ENCODE data around the gene SDF4.

The SDF4 gene

GRCh38 chr1:1212780-1213344 is 18.9 kb downstream of the SDF4 start:
- DNase-seq (ENCODE audit: low spot score), result peak; percentile 67

- no peak for DNase-seq (ENCODE audit: low spot score)
These were observed 20.0 kb downstream of the SDF4 start for GRCh38 chr1:1211541-1212441.

- DNase-seq (ENCODE audit: low spot score), result no peak
These were observed 20.9 kb downstream of the SDF4 start for GRCh38 chr1:1210726-1211540.

GRCh38 chr1:1208713-1209433 is 22.9 kb downstream of the SDF4 start:
- no peak for DNase-seq (ENCODE audit: low spot score)

GRCh38 chr1:1207571-1207892 is 24.3 kb downstream of the SDF4 start:
- DNase-seq (ENCODE audit: low spot score), result no peak

- no peak for DNase-seq (ENCODE audit: low spot score)
These were observed 24.8 kb downstream of the SDF4 start for GRCh38 chr1:1206966-1207531.

GRCh38 chr1:1206376-1206965 is 25.3 kb downstream of the SDF4 start, which contains the start of gene TNFRSF18:
Gene TNFRSF18, minus strand, starts transcription at chr1:1206592. Its CDS starts 21 bp downstream, at chr1:1206571.
- no peak for DNase-seq (ENCODE audit: low spot score)

GRCh38 chr1:1205769-1206375 is 25.9 kb downstream of the SDF4 start:
- DNase-seq (ENCODE audit: low spot score), result no peak

- DNase-seq (ENCODE audit: low spot score), result no peak
These were observed 26.6 kb downstream of the SDF4 start for GRCh38 chr1:1204998-1205768.

- DNase-seq (ENCODE audit: low spot score), result no peak
These were observed 27.3 kb downstream of the SDF4 start for GRCh38 chr1:1204425-1204920.

- no peak for DNase-seq (ENCODE audit: low spot score)
These were observed 28.0 kb downstream of the SDF4 start for GRCh38 chr1:1203561-1204424.

GRCh38 chr1:1202831-1203560 is 28.8 kb downstream of the SDF4 start:
- DNase-seq (ENCODE audit: low spot score), result no peak

- no peak for DNase-seq (ENCODE audit: low spot score)
These were observed 30.7 kb downstream of the SDF4 start for GRCh38 chr1:1200876-1201810.

- DNase-seq (ENCODE audit: low spot score), result no peak
These were observed 31.6 kb downstream of the SDF4 start for GRCh38 chr1:1199961-1200875.

GRCh38 chr1:1199141-1199960 is 32.5 kb downstream of the SDF4 start:
- no peak for DNase-seq (ENCODE audit: low spot score)

All from kidney capillary endothelial cell (primary cell).